ENCODE results near the gene ARHGAP36.

The ARHGAP36 gene

DNA sequence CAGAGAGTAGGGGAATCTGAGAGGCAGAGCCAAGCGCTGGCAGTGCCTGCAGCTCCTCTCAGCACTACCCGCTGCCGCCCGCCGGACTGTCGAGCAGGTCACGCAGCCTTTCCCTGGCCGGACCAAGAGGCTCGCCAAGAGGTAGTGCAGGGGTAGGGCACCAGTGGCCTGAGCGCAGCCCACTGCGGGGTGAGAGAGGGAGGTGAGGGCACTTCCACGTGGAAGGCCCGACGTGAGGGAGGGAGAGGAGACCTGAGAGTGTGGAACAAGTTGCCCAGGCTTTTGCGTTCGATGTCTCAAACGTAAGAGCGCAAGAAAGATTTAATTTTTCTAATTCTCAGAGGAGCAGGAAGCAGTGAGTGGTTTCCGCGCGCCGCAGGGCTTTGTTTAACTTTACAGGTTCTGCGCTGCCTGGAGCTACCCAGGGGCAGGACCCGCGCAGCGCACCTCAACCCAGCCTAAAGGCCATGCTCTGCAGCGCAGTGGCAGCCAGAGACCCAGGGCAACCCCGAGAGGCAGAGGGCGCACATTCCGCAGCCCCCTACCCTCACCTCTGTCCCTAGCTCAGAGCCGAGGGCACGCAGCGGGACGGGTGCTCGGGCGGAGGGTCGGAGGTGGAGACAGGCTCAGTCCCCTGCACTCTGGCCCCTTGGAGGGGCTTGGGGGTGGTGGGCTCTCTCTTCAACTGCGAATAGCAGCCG lies 14.9 kb downstream of the ARHGAP36 start:
- DNase-seq (ENCODE audit: low read depth in 2 of 2, low spot score in 1 of 2), result no peak

GRCh38 chrX:131073607-131074006 lies 15.5 kb downstream of the ARHGAP36 start:
- DNase-seq (ENCODE audit: low read depth in 2 of 2, low spot score in 1 of 2), result no peak

DNA sequence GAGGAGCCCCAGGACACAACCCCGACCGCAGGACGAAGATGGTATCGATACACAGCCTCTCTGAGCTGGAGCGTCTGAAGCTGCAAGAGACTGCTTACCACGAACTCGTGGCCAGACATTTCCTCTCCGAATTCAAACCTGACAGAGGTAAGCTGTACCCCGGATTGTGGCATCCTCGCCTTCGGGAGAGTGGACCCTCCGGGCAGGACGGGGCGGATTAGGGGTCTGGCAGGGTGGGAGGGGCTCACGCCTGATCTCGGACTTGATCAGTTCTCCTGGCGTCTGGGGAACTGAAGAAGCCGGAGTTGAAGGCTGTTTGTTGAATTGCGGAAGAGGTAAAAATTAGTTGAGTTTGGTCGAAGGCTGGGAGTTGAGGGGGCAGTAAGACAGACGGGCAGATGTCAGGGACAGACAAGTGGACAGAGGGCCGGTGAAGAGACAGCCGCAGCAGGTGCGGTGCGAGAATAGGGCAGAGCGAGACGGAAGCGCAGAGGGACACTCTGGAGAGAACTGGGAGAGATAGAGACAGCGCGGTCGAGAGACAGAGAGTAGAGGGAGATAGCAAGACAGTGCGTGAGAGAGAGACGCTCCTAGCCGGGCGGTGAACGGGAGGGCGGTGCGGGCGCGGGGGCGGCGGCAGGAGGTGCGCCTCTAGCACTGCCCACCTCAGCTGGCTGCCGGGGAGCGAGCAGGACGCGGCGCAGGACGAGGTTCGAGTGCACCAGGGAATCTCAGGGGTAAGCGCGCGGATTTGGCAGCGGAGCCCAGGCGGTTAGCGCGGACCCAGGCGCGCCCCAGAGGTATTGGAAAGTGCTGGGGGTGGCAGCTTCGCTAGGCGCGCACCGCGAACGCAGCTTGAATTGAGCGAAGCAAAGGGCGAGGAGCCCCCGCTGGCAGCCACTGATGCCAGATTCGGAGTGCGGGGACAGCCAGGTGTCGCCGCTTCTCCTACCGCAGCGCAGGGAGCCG lies 23.9 kb downstream of the ARHGAP36 start:
- no peak for DNase-seq (ENCODE audit: low read depth in 2 of 2, low spot score in 1 of 2)

- no peak for DNase-seq (ENCODE audit: low read depth in 2 of 2, low spot score in 1 of 2)
Measured at GRCh38 chrX:131083510-131084142, 25.5 kb downstream of the ARHGAP36 start.

GRCh38 chrX:131084145-131084544 lies 26.0 kb downstream of the ARHGAP36 start:
- no peak for DNase-seq (ENCODE audit: low read depth in 2 of 2, low spot score in 1 of 2)

GRCh38 chrX:131136776-131137175 lies 78.6 kb downstream of the ARHGAP36 start:
- no peak for DNase-seq (ENCODE audit: low read depth in 2 of 2, low spot score in 1 of 2)

DNA sequence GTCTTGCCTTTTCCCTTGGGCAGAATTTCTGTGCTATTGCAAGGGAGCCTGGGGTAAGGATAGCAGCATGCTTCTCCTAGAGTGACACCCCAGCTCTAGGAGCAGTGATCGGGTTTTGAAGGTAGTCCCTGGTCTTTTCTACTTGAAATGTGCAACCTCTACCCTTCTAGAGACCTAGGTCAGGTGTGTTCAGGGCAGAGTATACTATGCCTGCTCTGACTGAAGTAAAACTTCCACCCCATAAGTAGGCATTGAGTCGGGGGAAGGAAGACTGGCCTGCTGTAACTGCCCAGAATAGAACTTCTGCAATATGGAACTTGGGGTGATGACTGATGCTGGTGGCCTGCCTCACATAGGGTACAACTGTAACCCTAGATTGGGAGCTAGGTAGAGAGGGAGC lies 80.9 kb downstream of the ARHGAP36 start:
- no peak for DNase-seq (ENCODE audit: low read depth in 2 of 2, low spot score in 1 of 2)
